ENCODE results near the gene WDR49.

WDR49 gene

DNA sequence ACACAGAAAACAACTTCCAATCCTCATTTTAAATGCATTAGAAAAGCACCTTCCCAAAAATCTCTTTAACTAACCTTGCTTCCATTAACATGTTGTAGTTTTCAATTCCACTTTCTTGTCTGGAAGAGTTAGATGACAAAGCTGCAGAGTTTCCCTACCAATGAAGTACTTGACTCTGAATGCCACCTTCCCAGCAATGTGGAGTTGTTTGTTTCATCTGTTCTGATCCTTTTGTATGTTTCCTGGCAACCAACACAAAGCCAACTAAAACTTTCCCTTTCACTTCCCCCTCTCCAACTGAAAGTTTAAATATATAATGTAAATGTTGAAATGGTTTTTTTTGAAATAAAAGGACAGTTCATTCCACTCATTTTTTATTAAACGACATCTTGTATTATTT, at the start of gene WDR49:
WDR49 (minus strand) TSS at position 183 of the 400 bp plus-strand sequence. CDS start 517 bp downstream, outside the sequence.
- no peak within 1 kb of the TSS for H3K4me3 ChIP-seq (ENCODE audit: low read depth, low read length)

- H3K4me3 ChIP-seq (ENCODE audit: low read depth, low read length), result no peak overlapping the region
Observed at GRCh38 chr3:167700926-167701325, 47.2 kb upstream of the WDR49 start.

- H3K4me3 ChIP-seq (ENCODE audit: low read depth, low read length), result no peak overlapping the region
Observed at GRCh38 chr3:167700046-167700445, 46.3 kb upstream of the WDR49 start.

GRCh38 chr3:167694121-167694520, 40.4 kb upstream of the WDR49 start:
- no peak overlapping the region for H3K4me3 ChIP-seq (ENCODE audit: low read depth, low read length)

- no peak overlapping the region for H3K4me3 ChIP-seq (ENCODE audit: low read depth, low read length)
Observed at GRCh38 chr3:167691366-167691765, 37.6 kb upstream of the WDR49 start.

- no peak overlapping the region for H3K4me3 ChIP-seq (ENCODE audit: low read depth, low read length)
Observed at GRCh38 chr3:167684388-167684993, 30.7 kb upstream of the WDR49 start.

DNA sequence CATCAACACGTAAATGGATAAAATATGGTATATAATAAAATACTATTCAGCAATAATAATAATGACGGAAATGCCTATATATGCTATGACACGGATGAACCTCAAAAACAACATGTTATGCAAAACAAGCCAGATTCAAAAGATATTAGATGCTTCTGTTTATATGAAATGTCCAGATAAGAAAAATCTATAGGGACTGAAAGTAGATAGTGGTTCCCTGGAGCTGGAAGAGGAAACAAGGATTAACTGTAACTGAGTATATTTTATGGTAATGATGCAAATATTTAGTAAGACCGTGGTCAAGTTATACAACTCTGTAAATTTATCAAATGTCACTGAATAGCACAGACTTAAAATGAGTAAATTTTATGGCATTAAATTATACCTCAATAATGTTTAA, 25.8 kb upstream of the WDR49 start:
- no peak overlapping the region for H3K4me3 ChIP-seq (ENCODE audit: low read depth, low read length)

GRCh38 chr3:167675848-167676247, 22.1 kb upstream of the WDR49 start:
- H3K4me3 ChIP-seq (ENCODE audit: low read depth, low read length), result no peak overlapping the region

GRCh38 chr3:167673221-167673620, 19.5 kb upstream of the WDR49 start:
- H3K4me3 ChIP-seq (ENCODE audit: low read depth, low read length), result no peak overlapping the region

DNA sequence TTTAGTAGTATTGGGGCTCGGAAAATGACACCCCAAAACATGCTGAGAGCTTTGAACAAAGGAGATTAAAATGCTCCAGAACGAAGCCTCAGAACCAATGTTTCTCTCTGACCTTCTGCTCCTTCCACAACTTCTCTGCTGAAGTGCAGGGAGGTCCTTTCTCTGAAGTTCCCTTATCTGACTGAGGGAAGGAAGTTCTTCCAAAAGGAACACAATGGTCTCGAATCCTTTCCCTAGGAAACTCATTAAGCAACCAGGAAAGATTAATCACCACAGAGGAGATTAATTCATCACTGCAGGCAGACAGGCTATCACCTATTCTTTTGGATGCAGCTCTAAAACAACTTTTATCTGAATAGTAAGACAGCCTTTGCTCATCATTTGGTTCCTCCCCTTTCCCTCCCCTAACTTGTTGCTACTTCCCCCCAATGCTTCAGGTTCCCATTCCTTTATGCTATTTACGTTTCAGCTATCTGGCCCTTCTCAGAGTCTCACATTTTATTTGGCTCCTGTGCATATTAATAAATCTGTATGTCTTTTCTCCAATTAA, 18.2 kb upstream of the WDR49 start:
- no peak overlapping the region for H3K4me3 ChIP-seq (ENCODE audit: low read depth, low read length)

GRCh38 chr3:167669699-167670098, 16.0 kb upstream of the WDR49 start:
- no peak overlapping the region for H3K4me3 ChIP-seq (ENCODE audit: low read depth, low read length)

DNA sequence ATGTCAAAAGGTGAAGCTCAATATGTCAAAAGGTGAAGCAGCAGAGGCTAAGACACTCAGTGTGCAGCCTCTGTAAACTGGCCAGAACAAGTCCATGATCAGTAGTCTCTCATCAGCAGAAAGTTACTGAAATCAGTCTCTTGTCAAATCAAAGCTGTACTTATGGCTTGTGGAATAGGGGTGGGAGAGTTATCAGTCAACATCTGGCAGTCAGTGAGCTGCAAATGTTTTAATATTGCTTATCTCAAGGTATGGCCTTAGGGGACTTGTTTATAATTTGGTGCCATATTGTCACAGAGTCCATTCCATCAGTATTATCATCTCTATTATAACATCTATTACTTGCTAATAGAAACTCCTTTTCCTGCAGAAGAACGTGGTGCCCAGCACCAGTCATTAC, 14.9 kb upstream of the WDR49 start:
- no peak overlapping the region for H3K4me3 ChIP-seq (ENCODE audit: low read depth, low read length)

- H3K4me3 ChIP-seq (ENCODE audit: low read depth, low read length), result no peak overlapping the region
Observed at GRCh38 chr3:167666563-167666962, 12.8 kb upstream of the WDR49 start.

- no peak overlapping the region for H3K4me3 ChIP-seq (ENCODE audit: low read depth, low read length)
Observed at GRCh38 chr3:167662919-167663400, 9.2 kb upstream of the WDR49 start.

DNA sequence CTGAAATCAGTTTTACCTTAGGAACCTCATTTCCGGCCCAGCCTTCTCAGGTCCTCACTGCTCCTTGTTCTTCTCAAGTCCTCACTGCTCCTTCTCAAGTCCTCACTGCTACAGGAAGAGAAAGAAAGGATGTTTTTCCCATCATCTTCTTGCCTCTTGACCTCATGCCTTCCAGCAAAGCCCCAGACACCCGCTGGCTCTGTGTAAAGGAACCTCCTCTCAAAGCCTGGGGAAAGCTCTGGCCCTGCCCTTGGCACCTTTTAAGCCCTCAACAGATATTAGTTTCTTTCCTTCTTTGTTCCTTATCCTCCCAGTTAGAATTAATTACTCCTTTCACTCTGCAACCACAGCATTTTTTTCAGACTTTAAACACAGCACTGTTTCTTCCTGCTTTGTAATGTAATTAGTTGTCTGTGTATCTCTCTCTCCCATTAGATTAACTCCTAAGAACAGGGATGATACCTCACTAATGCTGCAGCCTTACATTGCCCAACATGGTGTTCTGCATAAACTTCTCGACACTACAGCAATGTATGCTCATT, 4.0 kb upstream of the WDR49 start:
- H3K4me3 ChIP-seq (ENCODE audit: low read depth, low read length), result no peak overlapping the region

DNA sequence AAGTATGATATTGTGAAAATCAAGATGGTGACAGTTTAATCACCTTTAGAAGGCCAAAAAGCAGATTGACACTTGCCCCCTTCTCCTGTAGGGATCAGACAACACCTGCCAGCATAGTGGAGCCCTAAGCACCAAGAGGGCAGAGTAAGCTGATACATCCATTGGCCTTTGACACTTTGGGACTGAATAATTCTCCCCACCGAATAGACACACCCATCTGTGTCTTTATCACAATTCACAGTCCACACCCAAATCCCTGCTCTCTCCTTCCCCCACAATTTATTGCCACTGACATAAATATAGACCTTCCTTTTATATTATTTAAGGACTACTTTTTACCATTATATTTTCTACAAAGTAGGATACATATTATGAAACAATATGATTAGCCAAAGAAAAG, 3.1 kb upstream of the WDR49 start:
- H3K4me3 ChIP-seq (ENCODE audit: low read depth, low read length), result no peak overlapping the region

GRCh38 chr3:167653155-167653554, 587 bp downstream of the WDR49 start:
- no peak overlapping the region for H3K4me3 ChIP-seq (ENCODE audit: low read depth, low read length)

DNA sequence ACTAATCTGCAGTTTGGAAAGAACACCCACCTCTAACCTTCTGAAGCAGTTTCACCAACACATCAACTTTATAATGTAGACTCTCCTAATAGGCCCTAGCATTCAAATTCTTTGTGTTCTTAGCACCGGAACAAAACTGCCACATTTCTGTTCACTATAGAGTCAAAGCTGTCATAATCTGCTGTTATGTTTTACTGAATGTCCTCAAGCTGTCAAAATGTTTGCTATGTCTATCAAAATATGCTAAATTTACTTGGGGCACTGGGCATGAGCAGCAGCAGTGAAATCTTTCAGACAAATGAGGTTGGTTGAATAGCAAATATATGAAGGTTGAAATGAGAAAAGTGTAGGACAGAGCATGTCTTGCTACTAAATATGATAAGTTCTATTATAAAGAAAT, 1.9 kb downstream of the WDR49 start:
- H3K4me3 ChIP-seq (ENCODE audit: low read depth, low read length), result no peak overlapping the region

- H3K4me3 ChIP-seq (ENCODE audit: low read depth, low read length), result no peak overlapping the region
Observed at GRCh38 chr3:167650459-167650858, 3.3 kb downstream of the WDR49 start.

DNA sequence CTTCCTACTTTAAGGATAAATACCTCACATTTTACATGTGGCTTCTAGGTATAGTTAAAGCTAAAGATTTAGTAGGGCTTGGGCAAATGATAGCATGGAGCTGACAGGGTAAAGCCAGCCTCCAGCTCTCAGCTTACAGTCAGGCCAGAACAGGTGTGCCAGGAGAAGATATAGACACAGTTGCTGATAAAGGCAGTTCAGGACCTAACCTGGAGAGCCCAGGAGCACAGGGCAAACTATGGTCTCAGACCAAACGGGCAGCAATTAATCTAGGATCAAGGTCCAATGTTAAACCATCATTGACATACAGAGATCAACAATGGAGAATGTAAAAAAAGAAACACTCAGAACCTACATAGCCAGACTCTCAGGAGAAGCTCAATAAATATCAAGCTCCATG, 4.0 kb downstream of the WDR49 start:
- no peak overlapping the region for H3K4me3 ChIP-seq (ENCODE audit: low read depth, low read length)

DNA sequence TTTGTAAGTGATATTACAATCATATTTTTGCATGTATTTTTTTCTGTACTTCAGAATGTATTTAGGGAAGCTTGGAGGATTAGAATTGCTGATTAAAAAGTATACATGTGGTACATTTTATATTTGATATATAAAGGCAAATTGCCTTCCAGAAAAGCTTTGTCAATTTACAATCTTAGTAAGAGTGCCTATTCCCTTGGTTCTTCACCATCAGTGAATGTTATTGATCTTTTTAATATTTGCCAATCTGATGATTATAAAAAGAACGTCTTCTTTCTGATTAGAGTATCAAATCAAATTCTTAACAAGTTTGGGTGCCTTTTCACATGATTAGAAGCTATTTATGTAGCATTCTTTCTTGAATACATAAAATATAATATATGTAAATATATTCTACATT, 9.1 kb downstream of the WDR49 start:
- no peak overlapping the region for H3K4me3 ChIP-seq (ENCODE audit: low read depth, low read length)

DNA sequence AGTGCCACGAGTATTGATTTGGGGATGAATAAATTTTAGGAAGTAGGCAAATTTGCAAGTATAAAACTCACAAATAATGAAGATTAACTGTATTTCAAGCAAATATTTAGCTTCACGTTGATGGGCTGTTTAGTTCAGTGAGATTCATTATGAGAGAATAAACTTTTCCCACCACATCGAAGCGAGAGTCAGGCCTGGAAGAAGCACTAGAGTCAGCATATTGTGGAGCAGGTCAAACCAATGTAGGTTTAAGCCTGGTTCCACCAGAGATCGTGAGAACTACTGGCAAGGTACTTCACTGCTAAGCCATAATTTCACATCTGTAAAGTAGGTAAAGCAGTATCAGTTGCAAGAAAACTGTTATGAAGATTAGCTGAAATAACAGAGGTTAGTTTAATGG, 22.3 kb downstream of the WDR49 start:
- H3K4me3 ChIP-seq (ENCODE audit: low read depth, low read length), result no peak overlapping the region

DNA sequence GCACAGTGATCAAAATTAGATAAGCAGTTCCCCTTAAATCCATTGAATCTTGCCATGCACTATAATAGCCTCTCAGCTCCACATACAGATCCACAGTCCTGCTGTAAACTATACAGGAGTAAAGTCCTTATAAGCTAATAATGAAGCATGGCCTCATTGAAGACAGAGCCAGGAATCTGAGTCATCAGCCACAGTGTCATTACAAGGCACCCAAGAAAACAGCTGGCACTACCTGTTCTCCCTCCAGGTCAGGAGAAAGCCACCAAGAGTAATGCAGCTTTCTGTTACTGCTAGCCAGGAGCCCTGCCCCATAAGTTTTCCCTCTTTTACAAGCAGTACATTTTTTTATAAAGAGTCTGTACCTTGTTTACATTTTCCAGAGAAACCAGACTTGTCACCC, 27.3 kb downstream of the WDR49 start:
- H3K4me3 ChIP-seq (ENCODE audit: low read depth, low read length), result no peak overlapping the region

Data from iPS-11a (cell line).